ENCODE data around the gene SMURF2.

GRCh38 chr17:64573214-64573613 lies 88.9 kb downstream of the SMURF2 start:
- TF ChIP-seq ELF1 (IDR thresholded peaks at IDR 0.05) (no peak), RCOR1 (IDR thresholded peaks at IDR 0.05; ENCODE audit: low read length) (no peak), CTCF (IDR thresholded peaks at IDR 0.05) (no peak), FOXJ3 (CRISPR knock-in tag; IDR thresholded peaks at IDR 0.05) (no peak)
